Sigmoid colon (tissue), 7 donors: Measurements from ENCODE around the gene CPZ. TPM values are rescaled to one million over a fixed set of nuclear protein-coding genes. Genes with fewer than 3 reads are reported as not detected.
"Not testable (repeated sequence)": the region's sequence is repeated elsewhere in the genome, so short reads cannot be mapped to it uniquely, and the experiment has no call there.

Source experiments
- DNase-seq: peaks from one replicate; pipeline ENCODE4 v3.0.0-alpha.2; 2019
- H3K27ac ChIP-seq, 4 donors: fragments of 200-600 bp; sonication (generic); one replicate each; pipeline ENCODE4 v1.5.1; 2016 to 2019; ENCODE audit warnings: mild to moderate bottlenecking in 1 of 4
- H3K27me3 ChIP-seq, 3 donors: fragments of 200-600 bp; sonication (generic); one replicate each; pipeline ENCODE4 v1.5.1; 2019; ENCODE audit warnings: mild to moderate bottlenecking in 1 of 3
- H3K36me3 ChIP-seq, 4 donors: fragments of 200-600 bp; sonication (generic); one replicate each; pipeline ENCODE4 v1.5.1; 2016 to 2019
- H3K4me1 ChIP-seq, 4 donors: fragments of 200-600 bp; sonication (generic); one replicate each; pipeline ENCODE4 v1.5.1; 2017 to 2019
- H3K4me3 ChIP-seq, 4 donors: fragments of 200-600 bp; sonication (generic); one replicate each; pipeline ENCODE4 v1.5.1; 2017 to 2019; ENCODE audit warnings: mild to moderate bottlenecking in 2 of 4, moderate library complexity in 1 of 4
- H3K9me3 ChIP-seq, 4 donors: fragments of 200-600 bp in 3 of 4; sonication (generic) in 3 of 4; one replicate each; pipeline versions ENCODE4 v1.5.1 to v1.6.1; 2013 to 2019
- EP300 ChIP-seq, 4 donors: sonication (generic); formaldehyde crosslinking; IDR thresholded peaks; one replicate each; pipeline ENCODE4 v1.6.1; 2017; ENCODE audit warnings: antibody characterized with exemption in 4 of 4
- POLR2A ChIP-seq, 2 donors: fragments of 450-650 bp; IDR thresholded peaks; one replicate each; pipeline ENCODE4 v1.6.1; 2016; ENCODE audit warnings: antibody characterized with exemption in 2 of 2, mild to moderate bottlenecking in 2 of 2, moderate library complexity in 2 of 2
- POLR2AphosphoS5 ChIP-seq, 4 donors: sonication (generic); formaldehyde crosslinking; IDR thresholded peaks; one replicate each; pipeline ENCODE4 v1.6.1; 2017; ENCODE audit warnings: antibody characterized with exemption in 4 of 4
- WGBS, 2 donors: extraction: QIAGEN DNeasy Blood & Tissue Kit; methylation state at CpG; one replicate each; pipeline ENCODE4 v1.1.7; 2013; 5-methylcytosine and 5-hydroxymethylcytosine counted together
- intact Hi-C: fragments of 100-400 bp; cut with DNase I; formaldehyde crosslinking; loops from one replicate; pipeline ENCODE4 v1.15.1; 2023
- polyA plus RNA-seq, 3 donors: library from polyadenylated mRNA; stranded (reverse); fragments of 200-250 nt; gene quantifications; one replicate each; pipeline ENCODE4 v1.2.3, GENCODE V29; 2013
- total RNA-seq, 4 donors: library from RNA; depleted of rRNA; stranded (reverse); fragments of >200 nt; gene quantifications; one replicate each; pipeline ENCODE4 v1.1.0, GENCODE V29; 2016
- TF ChIP-seq, protein P1 (sequence below), 4 experiments: fragments of 450-650 bp in 3 of 4; fragments of 200-600 bp in 1 of 4; IDR thresholded peaks; one replicate each; pipeline ENCODE4 v1.5.1; 2016 to 2019; ENCODE audit warnings: antibody characterized with exemption in 4 of 4, mild to moderate bottlenecking in 3 of 4, moderate library complexity in 2 of 4
- donor health status: healthy with polysubstance abuse.
- donor health status: Bipolar disorder and iron deficiency.
- donor health status: healthy.

Gene CPZ
- total and polyA plus RNA-seq, 7 donors, result 0.46 to 8.3 (median 1.8) TPM

DNA sequence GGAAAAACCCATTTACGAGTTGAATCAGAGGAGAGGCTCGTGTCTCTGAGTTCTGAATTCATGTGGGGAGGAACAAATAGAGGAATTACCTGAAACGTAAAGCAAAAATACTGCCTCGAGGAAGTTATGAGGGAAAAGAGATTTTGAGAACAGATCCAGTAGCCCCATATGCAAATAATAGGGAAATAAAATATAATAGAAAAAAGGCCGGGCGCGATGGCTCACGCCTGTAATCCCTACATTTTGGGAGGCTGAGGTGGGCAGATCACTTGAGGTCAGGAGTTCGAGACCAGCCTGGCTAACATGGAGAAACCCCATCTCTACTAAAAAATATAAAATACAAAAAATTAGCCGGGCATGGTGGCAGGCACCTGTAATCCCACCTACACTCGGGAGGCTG, 42.2 kb downstream of the CPZ start:
- H3K4me3 ChIP-seq, H3K9me3 ChIP-seq, H3K27ac ChIP-seq, H3K4me1 ChIP-seq, DNase-seq, intact Hi-C loops, H3K27me3 ChIP-seq, H3K36me3 ChIP-seq: not testable (repeated sequence)
- 77 to 87% methylated on average over 5 to 6 of the region's 11 CpGs for WGBS, 2 donors

DNA sequence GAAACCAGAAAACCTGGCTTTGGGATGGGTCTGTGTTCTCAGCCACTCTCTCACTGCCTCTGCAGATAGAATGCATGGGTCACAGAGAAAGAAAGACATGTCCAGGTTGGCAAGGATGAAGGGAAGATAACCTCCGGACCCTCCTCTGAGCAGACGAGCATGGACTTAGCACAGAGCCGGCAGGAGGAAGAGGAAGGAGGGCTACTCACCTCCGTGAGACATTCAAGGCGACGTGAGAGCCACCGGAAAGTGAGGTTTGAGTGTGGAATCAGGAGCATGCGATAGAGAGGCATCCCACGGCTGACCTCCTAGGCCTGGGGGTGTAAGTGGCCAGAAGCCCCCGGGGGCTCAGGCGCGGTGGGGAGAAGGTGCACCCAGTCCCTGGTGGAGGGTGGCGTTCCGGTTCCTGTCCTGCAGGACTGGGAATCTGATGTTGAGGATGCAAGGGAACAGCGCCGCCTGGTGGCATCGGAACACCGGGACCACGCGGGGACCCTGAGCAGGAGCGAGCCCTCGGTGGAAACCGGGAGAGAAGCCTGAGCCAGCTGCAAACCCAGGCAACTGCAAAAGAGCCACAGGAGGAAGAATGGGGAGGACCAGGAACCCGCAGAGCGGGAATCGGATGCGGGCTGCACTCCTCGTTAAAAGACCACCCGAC, 43.5 kb downstream of the CPZ start:
- WGBS, 2 donors, result 14% methylated on average over 3 of the region's 29 CpGs; no CpG with 5 or more reads in 1 of the 2 donors
- H3K27ac ChIP-seq, DNase-seq, H3K27me3 ChIP-seq, H3K4me3 ChIP-seq, intact Hi-C loops, H3K4me1 ChIP-seq, H3K9me3 ChIP-seq, H3K36me3 ChIP-seq: not testable (repeated sequence)

DNA sequence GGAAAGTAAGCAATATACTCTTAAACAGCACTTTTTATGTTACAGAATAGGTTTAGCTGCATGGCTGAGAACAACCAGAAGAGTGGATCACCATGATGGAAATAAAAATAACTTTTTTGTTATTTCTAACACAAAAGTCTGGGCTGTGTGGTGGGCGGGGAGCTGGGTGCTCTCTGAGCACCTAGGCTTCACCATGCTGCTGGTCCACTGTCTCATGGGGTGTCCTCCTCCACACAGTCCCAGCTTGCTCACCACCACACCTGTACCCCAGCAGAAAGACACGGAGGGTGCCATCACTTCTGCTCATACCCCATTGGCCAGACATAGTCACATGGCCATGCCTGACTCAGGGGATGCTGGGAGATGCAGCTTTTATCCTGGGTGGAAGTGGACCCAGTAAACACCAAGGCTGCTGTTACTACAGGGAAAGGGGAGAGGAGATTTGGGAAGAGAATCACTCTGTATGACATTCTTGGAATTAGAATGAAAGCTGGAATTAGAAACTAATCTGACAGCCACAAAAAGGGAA, 45.0 kb downstream of the CPZ start:
- TF ChIP-seq POLR2A (IDR thresholded peaks at IDR 0.05) (no peak), EP300 (IDR thresholded peaks at IDR 0.05) (no peak), POLR2AphosphoS5 (IDR thresholded peaks at IDR 0.05) (no peak)
- TF ChIP-seq, protein P1, sequence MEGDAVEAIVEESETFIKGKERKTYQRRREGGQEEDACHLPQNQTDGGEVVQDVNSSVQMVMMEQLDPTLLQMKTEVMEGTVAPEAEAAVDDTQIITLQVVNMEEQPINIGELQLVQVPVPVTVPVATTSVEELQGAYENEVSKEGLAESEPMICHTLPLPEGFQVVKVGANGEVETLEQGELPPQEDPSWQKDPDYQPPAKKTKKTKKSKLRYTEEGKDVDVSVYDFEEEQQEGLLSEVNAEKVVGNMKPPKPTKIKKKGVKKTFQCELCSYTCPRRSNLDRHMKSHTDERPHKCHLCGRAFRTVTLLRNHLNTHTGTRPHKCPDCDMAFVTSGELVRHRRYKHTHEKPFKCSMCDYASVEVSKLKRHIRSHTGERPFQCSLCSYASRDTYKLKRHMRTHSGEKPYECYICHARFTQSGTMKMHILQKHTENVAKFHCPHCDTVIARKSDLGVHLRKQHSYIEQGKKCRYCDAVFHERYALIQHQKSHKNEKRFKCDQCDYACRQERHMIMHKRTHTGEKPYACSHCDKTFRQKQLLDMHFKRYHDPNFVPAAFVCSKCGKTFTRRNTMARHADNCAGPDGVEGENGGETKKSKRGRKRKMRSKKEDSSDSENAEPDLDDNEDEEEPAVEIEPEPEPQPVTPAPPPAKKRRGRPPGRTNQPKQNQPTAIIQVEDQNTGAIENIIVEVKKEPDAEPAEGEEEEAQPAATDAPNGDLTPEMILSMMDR (IDR thresholded peaks at IDR 0.05), result no peak
- DNase-seq, result peak; percentile 49
- WGBS, 2 donors, result 60 to 81% methylated on average over 2 of the region's 2 CpGs

DNA sequence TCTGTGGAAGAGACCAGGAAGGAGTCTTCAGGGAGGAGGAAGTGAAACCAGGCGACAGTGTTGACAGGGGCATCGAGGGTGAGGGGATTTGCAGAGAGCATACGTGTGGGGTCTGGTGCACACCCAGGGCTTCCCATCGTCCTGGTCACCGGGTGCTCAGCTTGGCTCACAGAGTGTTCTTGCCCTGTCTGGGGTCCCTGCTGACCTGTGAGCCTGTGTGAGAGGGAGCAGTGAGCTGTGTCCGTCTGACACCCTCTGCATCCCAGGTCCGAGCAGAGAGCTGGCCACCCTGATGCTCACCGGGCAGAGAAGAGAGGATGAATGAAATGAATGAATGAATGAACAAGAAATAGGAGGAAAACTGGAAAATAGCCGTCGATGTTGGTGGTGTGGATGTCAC, 46.5 kb downstream of the CPZ start:
- TF ChIP-seq EP300 (IDR thresholded peaks at IDR 0.05) (no peak), POLR2A (IDR thresholded peaks at IDR 0.05) (no peak)
- TF ChIP-seq, protein P1 (IDR thresholded peaks at IDR 0.05), result no peak
- WGBS, 2 donors, result 67 to 68% methylated on average over 10 of the region's 10 CpGs
- no peaks in the 10 kb centered on the region for H3K9me3 ChIP-seq
- DNase-seq, result peak; percentile 53
- peaks cover 0 to 7% (median 0%) of the 10 kb centered on the region in 3 donors for H3K27me3 ChIP-seq
- H3K27ac ChIP-seq, result no peak overlapping the region
- no peak overlapping the region for H3K4me3 ChIP-seq
- intact Hi-C loops, result no loop called here
- H3K36me3 ChIP-seq, result no peaks in the 10 kb centered on the region
- H3K4me1 ChIP-seq, result no peaks in the 10 kb centered on the region

More for the DNA sequence above, 45.0 kb downstream of the CPZ start:
- intact Hi-C loops, result no loop called here
- Histone ChIP-seq H3K4me3 (no peak overlapping the region), H3K9me3 (no peaks in the 10 kb centered on the region), H3K27me3 (peaks cover 0 to 7% (median 0%) of the 10 kb centered on the region in 3 donors), H3K27ac (no peak overlapping the region), H3K36me3 (no peaks in the 10 kb centered on the region), H3K4me1 (no peaks in the 10 kb centered on the region)

DNA sequence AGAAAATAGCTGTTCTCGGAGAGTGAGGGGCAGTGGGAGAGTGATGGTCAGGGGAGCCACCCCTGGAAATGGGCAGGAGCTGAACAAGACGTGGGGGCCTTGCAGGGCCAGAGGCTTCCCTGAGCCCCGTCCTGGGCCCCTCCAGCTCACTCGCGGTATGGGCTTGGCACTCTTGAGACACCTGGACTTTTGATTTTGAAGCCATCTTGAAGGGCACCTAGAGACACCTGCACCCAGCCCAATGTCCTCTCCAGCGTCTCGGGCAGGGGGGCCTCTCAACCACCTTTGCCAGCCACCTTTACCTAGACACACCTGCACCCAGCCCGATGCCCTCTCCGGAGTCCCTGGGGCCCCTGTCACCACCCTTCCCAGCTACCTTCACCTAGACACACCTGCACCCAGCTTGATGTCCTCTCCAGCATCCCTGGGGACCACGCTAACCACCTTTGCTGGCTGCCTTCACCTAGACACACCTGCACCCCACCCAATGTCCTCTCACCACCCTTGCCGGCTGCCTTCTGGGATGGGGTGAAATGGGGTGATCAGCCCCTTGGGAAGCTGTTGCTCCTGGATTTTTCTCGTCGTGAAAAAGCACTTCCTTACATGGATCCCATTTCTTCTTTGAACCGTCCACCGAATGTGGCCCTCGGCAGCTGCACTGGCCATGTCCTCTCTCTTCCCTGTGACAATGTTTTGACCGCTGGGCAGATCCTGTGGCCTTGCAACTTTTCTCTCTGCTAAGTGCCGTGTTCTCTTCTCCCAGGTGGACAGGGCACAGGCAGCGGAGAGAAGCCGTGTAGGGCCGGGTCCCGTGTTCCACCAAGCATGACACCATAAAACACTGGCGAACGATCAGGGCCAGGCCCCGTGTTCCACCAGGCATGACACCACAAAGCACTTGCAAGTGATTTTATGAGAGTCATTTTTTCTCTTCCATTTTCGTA, 47.5 kb downstream of the CPZ start:
- TF ChIP-seq EP300 (IDR thresholded peaks at IDR 0.05), result no peak
- TF ChIP-seq, protein P1 (IDR thresholded peaks at IDR 0.05), result no peak
- TF ChIP-seq POLR2A (IDR thresholded peaks at IDR 0.05), result no peak
- TF ChIP-seq POLR2AphosphoS5 (IDR thresholded peaks at IDR 0.05), result no peak
- WGBS, 2 donors, result 66 to 80% methylated on average over 26 of the region's 26 CpGs
- Histone ChIP-seq H3K9me3 (no peaks in the 10 kb centered on the region), H3K27ac (no peak overlapping the region), H3K4me1 (no peaks in the 10 kb centered on the region), H3K27me3 (peaks cover 0 to 7% (median 0%) of the 10 kb centered on the region in 3 donors), H3K4me3 (no peak overlapping the region), H3K36me3 (no peaks in the 10 kb centered on the region)
- DNase-seq, result peak; percentile 61
- intact Hi-C loops, result no loop called here
